Measurements from ENCODE around the gene RTN4.

RTN4 gene

DNA sequence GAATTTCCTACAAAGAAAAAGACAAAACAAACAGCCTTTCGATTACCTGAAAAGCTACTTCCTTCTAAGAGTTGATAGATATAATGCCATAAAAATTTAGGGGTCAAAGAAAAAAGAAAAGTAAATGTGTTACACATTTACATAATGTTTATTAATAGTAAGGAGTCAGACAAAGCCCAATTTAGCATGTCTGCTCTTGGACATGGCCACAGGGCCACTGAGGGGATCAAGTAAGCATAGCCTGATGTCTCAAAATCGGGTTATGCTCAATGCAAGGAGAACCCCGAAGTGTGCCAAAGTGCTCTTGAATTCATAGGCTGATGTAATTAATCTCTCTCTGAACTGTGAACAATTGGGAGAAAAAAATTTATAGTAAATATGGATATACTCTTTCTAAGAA lies 61.6 kb downstream of the RTN4 start:
- TF ChIP-seq CTCF (IDR thresholded peaks at IDR 0.05; ENCODE audit: extremely low read depth, insufficient read depth, missing control alignments), result no peak
- DNase-seq (ENCODE audit: low spot score), result no peak
- in situ Hi-C loops (cut with MboI; ENCODE audit: low pct_unique_long_range_greater_than_20kb, low sequenced_read_pairs, unreplicated experiment), result no loop called here

GRCh38 chr2:54986264-54986663 lies 64.0 kb downstream of the RTN4 start:
- TF ChIP-seq CTCF (IDR thresholded peaks at IDR 0.05; ENCODE audit: extremely low read depth, insufficient read depth, missing control alignments), result no peak
- no peak for DNase-seq (ENCODE audit: low spot score)
- in situ Hi-C loops (cut with MboI; ENCODE audit: low pct_unique_long_range_greater_than_20kb, low sequenced_read_pairs, unreplicated experiment), result no loop called here

DNA sequence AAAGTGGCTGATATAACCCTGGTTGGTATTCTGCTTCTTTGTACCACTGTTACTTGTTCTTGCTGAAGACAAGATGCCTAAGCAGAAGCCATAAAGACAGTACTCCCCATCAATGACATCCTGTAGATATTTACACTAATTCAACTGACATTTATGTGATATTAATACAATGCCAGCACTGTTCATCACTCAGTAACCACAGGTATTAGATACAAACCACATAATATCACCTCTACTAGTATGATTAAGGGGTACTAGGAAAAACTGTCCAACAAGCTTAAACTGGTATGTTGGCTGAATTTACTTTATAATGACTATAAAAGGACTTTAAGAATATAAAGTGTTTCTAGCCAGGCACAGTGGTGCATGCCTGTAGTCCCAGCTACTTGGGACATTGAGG lies 65.8 kb downstream of the RTN4 start:
- no peak for DNase-seq (ENCODE audit: low spot score)

GRCh38 chr2:54983345-54984220 lies 66.7 kb downstream of the RTN4 start:
- DNase-seq (ENCODE audit: low spot score), result no peak
- TF ChIP-seq CTCF (IDR thresholded peaks at IDR 0.05; ENCODE audit: extremely low read depth, insufficient read depth, missing control alignments), result no peak
- in situ Hi-C loops (cut with MboI; ENCODE audit: low pct_unique_long_range_greater_than_20kb, low sequenced_read_pairs, unreplicated experiment), result no loop called here

More for the DNA sequence above, 65.8 kb downstream of the RTN4 start:
- no peak for TF ChIP-seq CTCF (IDR thresholded peaks at IDR 0.05; ENCODE audit: extremely low read depth, insufficient read depth, missing control alignments)
- in situ Hi-C loops (cut with MboI; ENCODE audit: low pct_unique_long_range_greater_than_20kb, low sequenced_read_pairs, unreplicated experiment), result no loop called here

DNA sequence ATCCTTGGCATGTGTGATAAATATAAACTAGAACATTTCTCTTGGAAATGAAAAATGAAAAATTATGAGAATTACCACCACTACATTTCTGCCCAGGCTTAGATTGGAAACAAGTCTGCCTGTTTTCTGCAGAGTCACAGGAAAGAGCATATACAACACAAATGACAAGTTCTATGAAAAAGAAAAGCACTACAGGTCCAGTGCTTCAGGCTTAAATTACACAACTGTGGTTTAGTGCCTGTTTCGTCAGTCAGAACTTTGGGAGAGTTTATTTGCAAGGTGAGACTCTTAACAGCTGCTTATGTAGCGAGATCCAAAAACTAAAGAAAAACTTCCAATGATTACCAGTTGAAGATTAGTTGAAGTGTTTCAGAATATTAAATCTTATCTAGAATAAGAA lies 68.9 kb downstream of the RTN4 start:
- in situ Hi-C loops (cut with MboI; ENCODE audit: low pct_unique_long_range_greater_than_20kb, low sequenced_read_pairs, unreplicated experiment), result no loop called here
- no peak for DNase-seq (ENCODE audit: low spot score)
- no peak for TF ChIP-seq CTCF (IDR thresholded peaks at IDR 0.05; ENCODE audit: extremely low read depth, insufficient read depth, missing control alignments)

- in situ Hi-C loops (cut with MboI; ENCODE audit: low pct_unique_long_range_greater_than_20kb, low sequenced_read_pairs, unreplicated experiment), result no loop called here
- no peak for DNase-seq (ENCODE audit: low spot score)
- no peak for TF ChIP-seq CTCF (IDR thresholded peaks at IDR 0.05; ENCODE audit: extremely low read depth, insufficient read depth, missing control alignments)
Measured at GRCh38 chr2:54979321-54980044, 70.8 kb downstream of the RTN4 start.

Measured in GM13977 (cell line).